Breast epithelium (tissue), 4 donors: ENCODE data around the gene PGM2. TPM values are rescaled to one million over a fixed set of nuclear protein-coding genes. Genes with fewer than 3 reads are reported as not detected.

ENCODE experiments used
- DNase-seq, 2 donors: peaks; one replicate each; pipeline ENCODE4 v3.0.0-alpha.2; 2019; ENCODE audit warnings: low spot score in 2 of 2
- H3K27ac ChIP-seq, 2 donors: fragments of 200-600 bp; sonication (generic) in 1 of 2; one replicate each; pipeline ENCODE4 v1.5.1; 2016 to 2019; ENCODE audit warnings: mild to moderate bottlenecking in 1 of 2
- H3K27me3 ChIP-seq, 2 donors: fragments of 200-600 bp; sonication (generic) in 1 of 2; one replicate each; pipeline versions ENCODE4 v1.5.1 to v1.6.0; 2017 to 2019; ENCODE audit warnings: control low read depth in 1 of 2, mild to moderate bottlenecking in 1 of 2
- H3K36me3 ChIP-seq: fragments of 200-600 bp; one replicate; pipeline ENCODE4 v1.5.1; 2019
- H3K4me1 ChIP-seq, 2 donors: fragments of 200-600 bp; sonication (generic); one replicate each; pipeline ENCODE4 v1.5.1; 2016 to 2019; ENCODE audit warnings: control low read depth in 1 of 2
- H3K4me3 ChIP-seq, 3 donors: fragments of 200-600 bp; sonication (generic); 1 replicate in 2 of 3; 2 replicates in 1 of 3; pipeline ENCODE4 v1.5.1; 2016 to 2019; ENCODE audit warnings: mild to moderate bottlenecking in 3 of 3, moderate library complexity in 2 of 3
- H3K9me3 ChIP-seq, 2 donors: fragments of 200-600 bp; sonication (generic) in 1 of 2; one replicate each; pipeline ENCODE4 v1.5.1; 2016 to 2019; ENCODE audit warnings: control low read depth in 1 of 2
- POLR2A ChIP-seq: fragments of 450-650 bp; IDR thresholded peaks from one replicate; pipeline ENCODE4 v1.6.1; 2016; ENCODE audit warnings: antibody characterized with exemption, mild to moderate bottlenecking, moderate library complexity
- POLR2AphosphoS5 ChIP-seq, 3 donors: sonication (generic); formaldehyde crosslinking; IDR thresholded peaks; one replicate each; pipeline ENCODE4 v1.6.1; 2017; ENCODE audit warnings: antibody characterized with exemption in 3 of 3
- intact Hi-C: fragments of 100-400 bp; cut with DNase I; formaldehyde crosslinking; loops from one replicate; pipeline ENCODE4 v1.15.1; 2023; ENCODE audit warnings: low total_unique reads
- total RNA-seq, 3 donors: library from RNA; depleted of rRNA; stranded (reverse); fragments of >200 nt; gene quantifications; one replicate each; pipeline ENCODE4 v1.1.0, GENCODE V29; 2016
- TF ChIP-seq, protein P1 (sequence below), 3 donors: fragments of 450-650 bp; IDR thresholded peaks; one replicate each; pipeline ENCODE4 v1.5.1; 2016 to 2017; ENCODE audit warnings: antibody characterized with exemption in 3 of 3, mild to moderate bottlenecking in 3 of 3, moderate library complexity in 3 of 3

PGM2 gene
- total RNA-seq, 3 donors from 2014 or later: 11.0 to 26.2 (median 21.3) TPM

DNA sequence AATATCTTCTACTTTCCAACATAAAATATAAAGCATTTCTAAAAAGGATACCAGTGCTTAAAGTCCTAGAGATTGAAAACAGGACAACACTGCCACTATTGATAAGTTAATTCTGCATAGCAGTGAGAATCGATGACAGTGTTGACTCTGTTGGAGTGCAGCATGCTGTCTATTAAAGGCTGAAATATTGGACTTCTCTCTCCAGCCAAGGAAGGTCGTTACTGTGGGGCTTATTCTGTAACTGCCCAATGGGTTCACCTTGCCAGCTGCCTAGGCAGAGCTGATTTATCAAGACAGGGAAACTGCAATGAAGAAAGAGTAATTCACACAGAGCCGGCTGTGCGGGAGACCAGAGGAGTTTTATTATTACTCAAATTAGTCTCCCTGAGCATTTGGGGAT, 37.7 kb upstream of the PGM2 start:
- no peak for DNase-seq
- no peaks in the 10 kb centered on the region for H3K4me1 ChIP-seq
- intact Hi-C loops: no loop called here
- no peak overlapping the region for H3K4me3 ChIP-seq
- no peaks in the 10 kb centered on the region for H3K9me3 ChIP-seq
- no peak overlapping the region for H3K27ac ChIP-seq
- H3K36me3 ChIP-seq: no peaks in the 10 kb centered on the region
- TF ChIP-seq POLR2AphosphoS5 (IDR thresholded peaks at IDR 0.05): no peak
- TF ChIP-seq, protein P1, sequence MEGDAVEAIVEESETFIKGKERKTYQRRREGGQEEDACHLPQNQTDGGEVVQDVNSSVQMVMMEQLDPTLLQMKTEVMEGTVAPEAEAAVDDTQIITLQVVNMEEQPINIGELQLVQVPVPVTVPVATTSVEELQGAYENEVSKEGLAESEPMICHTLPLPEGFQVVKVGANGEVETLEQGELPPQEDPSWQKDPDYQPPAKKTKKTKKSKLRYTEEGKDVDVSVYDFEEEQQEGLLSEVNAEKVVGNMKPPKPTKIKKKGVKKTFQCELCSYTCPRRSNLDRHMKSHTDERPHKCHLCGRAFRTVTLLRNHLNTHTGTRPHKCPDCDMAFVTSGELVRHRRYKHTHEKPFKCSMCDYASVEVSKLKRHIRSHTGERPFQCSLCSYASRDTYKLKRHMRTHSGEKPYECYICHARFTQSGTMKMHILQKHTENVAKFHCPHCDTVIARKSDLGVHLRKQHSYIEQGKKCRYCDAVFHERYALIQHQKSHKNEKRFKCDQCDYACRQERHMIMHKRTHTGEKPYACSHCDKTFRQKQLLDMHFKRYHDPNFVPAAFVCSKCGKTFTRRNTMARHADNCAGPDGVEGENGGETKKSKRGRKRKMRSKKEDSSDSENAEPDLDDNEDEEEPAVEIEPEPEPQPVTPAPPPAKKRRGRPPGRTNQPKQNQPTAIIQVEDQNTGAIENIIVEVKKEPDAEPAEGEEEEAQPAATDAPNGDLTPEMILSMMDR (IDR thresholded peaks at IDR 0.05): no peak
- TF ChIP-seq POLR2A: no peak
- no peaks in the 10 kb centered on the region for H3K27me3 ChIP-seq

DNA sequence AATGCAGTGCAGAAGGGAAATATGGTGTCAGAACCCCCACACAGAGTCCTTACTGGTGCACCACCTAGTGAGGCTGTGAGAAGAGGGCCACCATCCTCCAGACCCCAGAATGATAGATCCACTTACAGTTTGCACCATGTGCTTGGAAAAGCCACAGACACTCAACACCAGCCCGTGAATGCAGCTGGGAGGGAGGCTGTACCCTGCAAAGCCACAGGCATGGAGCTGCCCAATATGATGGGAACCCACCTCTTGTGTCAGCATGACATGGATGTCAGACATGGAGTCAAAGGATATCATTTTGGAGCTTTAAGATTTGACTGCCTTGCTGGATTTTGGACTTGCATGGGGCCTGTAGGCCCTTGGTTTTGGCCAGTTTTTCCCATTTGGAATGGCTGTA, 34.2 kb upstream of the PGM2 start:
- Histone ChIP-seq H3K27me3 (no peaks in the 10 kb centered on the region), H3K27ac (no peak overlapping the region), H3K4me3 (no peak overlapping the region), H3K4me1 (no peaks in the 10 kb centered on the region), H3K9me3 (no peaks in the 10 kb centered on the region), H3K36me3 (no peaks in the 10 kb centered on the region)
- intact Hi-C loops: no loop called here
- DNase-seq: no peak
- no peak for TF ChIP-seq POLR2AphosphoS5 (IDR thresholded peaks at IDR 0.05)
- TF ChIP-seq POLR2A: no peak

DNA sequence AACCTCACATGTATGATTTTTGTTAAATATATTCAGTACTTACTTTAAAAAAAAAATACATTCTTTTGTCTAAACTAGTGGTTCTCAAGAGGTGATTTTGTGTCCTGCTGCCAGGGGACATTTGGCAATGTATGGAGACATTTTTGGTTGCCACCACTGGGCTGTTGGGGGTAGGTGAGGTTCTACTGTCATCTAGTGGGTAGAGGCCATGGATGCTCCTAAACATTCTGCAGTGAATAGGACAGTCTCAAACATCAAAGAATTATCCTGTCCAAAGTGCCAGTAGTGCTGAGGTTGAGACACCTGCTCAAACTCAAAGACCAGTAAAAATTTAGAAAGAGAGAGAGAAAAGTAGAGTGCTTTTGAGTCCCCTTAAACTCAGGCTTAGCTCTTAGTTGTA, 32.9 kb upstream of the PGM2 start:
- no peaks in the 10 kb centered on the region for H3K36me3 ChIP-seq
- no peak overlapping the region for H3K4me3 ChIP-seq
- no peaks in the 10 kb centered on the region for H3K27me3 ChIP-seq
- intact Hi-C loops: no loop called here
- H3K4me1 ChIP-seq: no peaks in the 10 kb centered on the region
- H3K9me3 ChIP-seq: no peaks in the 10 kb centered on the region
- DNase-seq: no peak
- no peak overlapping the region for H3K27ac ChIP-seq
- TF ChIP-seq, protein P1 (IDR thresholded peaks at IDR 0.05): peak in 2 of 3 donors; percentile 48 to 55
- no peak for TF ChIP-seq POLR2AphosphoS5 (IDR thresholded peaks at IDR 0.05)

DNA sequence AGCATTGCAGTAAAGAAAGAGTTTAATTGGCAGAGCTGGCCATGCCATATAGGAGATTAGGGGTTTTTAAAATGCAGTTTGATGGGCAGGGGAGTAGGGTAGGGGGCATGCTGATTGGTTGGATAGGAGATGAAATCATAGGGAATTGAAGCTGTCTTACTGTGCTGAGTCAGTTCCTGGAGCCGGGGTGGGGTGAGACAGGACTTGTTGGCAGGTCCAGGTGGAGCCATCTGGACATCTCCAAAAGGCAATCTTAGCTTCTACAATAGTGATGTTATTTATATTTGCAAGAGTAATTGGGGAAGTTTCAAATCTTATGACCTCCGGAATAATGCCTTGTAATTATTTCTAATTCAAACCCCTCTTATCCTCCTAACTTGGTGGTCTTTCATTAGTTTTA, 32.4 kb upstream of the PGM2 start:
- no peak for DNase-seq
- Histone ChIP-seq H3K9me3 (no peaks in the 10 kb centered on the region), H3K4me1 (no peaks in the 10 kb centered on the region), H3K27ac (no peak overlapping the region), H3K4me3 (no peak overlapping the region), H3K36me3 (no peaks in the 10 kb centered on the region), H3K27me3 (no peaks in the 10 kb centered on the region)
- TF ChIP-seq POLR2AphosphoS5 (IDR thresholded peaks at IDR 0.05) (no peak), POLR2A (no peak)
- TF ChIP-seq, protein P1 (IDR thresholded peaks at IDR 0.05): no peak
- intact Hi-C loops: no loop called here

DNA sequence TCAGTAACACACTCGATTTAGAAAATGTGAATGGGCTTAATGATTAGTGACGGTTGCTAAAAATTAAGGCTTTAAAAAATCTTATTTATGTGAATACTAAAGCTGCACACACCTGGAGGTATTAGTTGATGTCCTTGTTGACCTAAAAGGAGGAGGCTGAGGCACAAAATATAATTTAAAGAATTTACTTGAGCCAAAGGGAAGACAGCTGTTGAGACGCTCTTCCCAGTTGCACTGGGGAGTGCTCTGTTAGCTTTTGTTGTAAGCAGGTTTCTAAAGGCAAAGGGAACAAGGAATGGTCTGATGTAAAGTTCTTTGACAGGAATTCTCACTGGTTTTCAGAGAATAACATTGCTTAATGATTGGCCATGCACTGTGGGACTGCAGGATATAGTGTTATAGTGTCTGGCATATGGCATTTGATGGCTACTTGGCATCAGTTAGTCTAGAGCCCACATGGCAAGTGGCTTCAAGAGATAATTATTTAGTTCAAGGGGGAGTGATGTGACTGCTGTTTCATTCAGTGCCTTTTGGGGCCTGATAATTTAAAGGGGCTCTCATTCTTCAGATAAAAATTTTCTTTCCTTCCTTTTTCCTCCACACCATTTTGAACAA, 30.8 kb upstream of the PGM2 start:
- H3K27me3 ChIP-seq: no peaks in the 10 kb centered on the region
- intact Hi-C loops: no loop called here
- no peak for DNase-seq

More for the DNA sequence above, 30.8 kb upstream of the PGM2 start:
- Histone ChIP-seq H3K9me3 (no peaks in the 10 kb centered on the region), H3K4me3 (no peak overlapping the region), H3K27ac (no peak overlapping the region), H3K4me1 (no peaks in the 10 kb centered on the region), H3K36me3 (no peaks in the 10 kb centered on the region)
- TF ChIP-seq POLR2A: no peak
- TF ChIP-seq, protein P1 (IDR thresholded peaks at IDR 0.05): no peak
- TF ChIP-seq POLR2AphosphoS5 (IDR thresholded peaks at IDR 0.05): no peak
